Measurements from ENCODE around the gene POLR1H.

- TF ChIP-seq EP300 (IDR thresholded peaks at IDR 0.05) (no peak), CTCF (IDR thresholded peaks at IDR 0.05) (no peak)
These were observed 13.4 kb downstream of the POLR1H start for GRCh38 chr6:30074331-30075093.
